Pulmonary artery endothelial cell (primary cell): ENCODE results near the gene CHERP. TPM values are rescaled to one million over a fixed set of nuclear protein-coding genes. Genes with fewer than 3 reads are reported as not detected.

Experiments used
- DNase-seq: peaks from one replicate; pipeline ENCODE4 v3.0.0-alpha.2; 2011; ENCODE audit warnings: low read depth, low spot score
- total RNA-seq: library from RNA; depleted of rRNA; stranded (reverse); fragments of >200 nt; gene quantifications from 2 replicates; pipeline ENCODE4 v1.2.3, GENCODE V29; 2014

Gene CHERP
- total RNA-seq, result 4.4 and 5.5 TPM in 2 replicates

GRCh38 chr19:16542045-16542909 is at the start of gene CHERP:
CHERP (minus strand) TSS chr19:16542437; CDS start chr19:16542378, 59 bp downstream.
- DNase-seq, result peak; percentile 67

- no peak for DNase-seq
These were observed 48.9 kb upstream of the CHERP start for GRCh38 chr19:16590876-16591802.

GRCh38 chr19:16589917-16590316 is 47.7 kb upstream of the CHERP start:
- no peak for DNase-seq

- DNase-seq, result no peak
These were observed 46.8 kb upstream of the CHERP start for GRCh38 chr19:16588824-16589577.

GRCh38 chr19:16587833-16588823 is 45.9 kb upstream of the CHERP start:
- DNase-seq, result peak; percentile 26

GRCh38 chr19:16586991-16587832 is 45.0 kb upstream of the CHERP start:
- DNase-seq, result no peak

- no peak for DNase-seq
These were observed 44.2 kb upstream of the CHERP start for GRCh38 chr19:16586477-16586871.

GRCh38 chr19:16585808-16586476 is 43.7 kb upstream of the CHERP start:
- no peak for DNase-seq

- DNase-seq, result no peak
These were observed 43.0 kb upstream of the CHERP start for GRCh38 chr19:16585094-16585801.

- peak; percentile 19 for DNase-seq
These were observed 42.2 kb upstream of the CHERP start for GRCh38 chr19:16584248-16585093.

GRCh38 chr19:16582486-16583261 is 40.4 kb upstream of the CHERP start:
- no peak for DNase-seq

GRCh38 chr19:16581971-16582343 is 39.7 kb upstream of the CHERP start:
- no peak for DNase-seq

GRCh38 chr19:16581145-16581970 is 39.1 kb upstream of the CHERP start:
- DNase-seq, result no peak

GRCh38 chr19:16579381-16579780 is 37.1 kb upstream of the CHERP start:
- no peak for DNase-seq

GRCh38 chr19:16577531-16577985 is 35.3 kb upstream of the CHERP start:
- DNase-seq, result no peak
